Bone marrow (tissue), 2 donors: Measurements from ENCODE around the gene TTC7B.

Source experiments
- DNase-seq, 2 donors: peaks; one replicate each; lab custom pipeline; 2025; lab: John Stamatoyannopoulos, UW

The TTC7B gene

DNA sequence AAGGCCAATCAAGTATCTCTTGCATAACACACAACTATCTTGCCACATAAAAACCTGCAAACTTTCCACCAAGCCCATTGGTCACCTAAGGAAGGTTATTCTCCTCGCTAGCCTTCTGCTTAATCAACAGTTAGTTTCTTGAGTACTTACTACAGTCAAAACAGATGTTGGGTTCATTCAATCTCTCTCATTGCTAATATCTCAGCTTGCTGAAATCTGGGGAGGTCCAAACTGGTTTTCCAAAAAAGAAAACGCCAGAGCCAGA, 74.6 kb downstream of the TTC7B start:
- no peak for DNase-seq

DNA sequence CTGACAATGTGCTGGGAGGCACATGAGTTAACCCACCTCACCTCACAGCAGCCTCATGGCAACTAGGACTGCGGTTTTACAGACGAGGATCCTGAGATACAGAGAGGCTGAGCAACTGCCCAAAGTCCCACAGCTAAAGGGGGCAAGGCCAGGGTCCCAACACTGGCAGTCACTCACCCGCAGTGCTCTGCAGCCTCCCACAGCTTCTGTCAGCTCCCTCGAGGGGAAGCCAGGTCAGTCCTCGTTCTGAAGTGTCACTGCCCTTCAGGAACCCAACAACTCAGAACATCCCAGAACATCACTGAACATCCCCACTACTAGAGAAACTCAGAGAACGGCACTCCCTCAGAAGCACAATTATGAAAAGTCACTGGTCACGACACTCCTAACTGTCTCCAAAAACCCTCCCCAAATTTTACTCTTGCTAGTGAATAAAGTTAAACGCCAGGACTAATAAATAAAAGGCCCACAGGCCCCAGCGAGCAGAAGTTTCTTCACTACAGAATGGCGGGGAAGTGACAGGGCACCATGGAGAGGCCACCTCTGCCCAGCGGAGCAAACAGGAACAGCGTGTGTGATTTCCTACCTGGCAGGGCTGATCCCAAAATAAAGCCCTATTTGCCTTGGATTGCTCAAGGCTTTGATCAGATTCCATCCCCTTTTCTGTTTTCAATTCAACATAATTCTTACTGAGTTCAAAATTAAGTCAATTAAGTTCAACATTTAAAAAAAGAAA, 75.1 kb downstream of the TTC7B start:
- no peak for DNase-seq

DNA sequence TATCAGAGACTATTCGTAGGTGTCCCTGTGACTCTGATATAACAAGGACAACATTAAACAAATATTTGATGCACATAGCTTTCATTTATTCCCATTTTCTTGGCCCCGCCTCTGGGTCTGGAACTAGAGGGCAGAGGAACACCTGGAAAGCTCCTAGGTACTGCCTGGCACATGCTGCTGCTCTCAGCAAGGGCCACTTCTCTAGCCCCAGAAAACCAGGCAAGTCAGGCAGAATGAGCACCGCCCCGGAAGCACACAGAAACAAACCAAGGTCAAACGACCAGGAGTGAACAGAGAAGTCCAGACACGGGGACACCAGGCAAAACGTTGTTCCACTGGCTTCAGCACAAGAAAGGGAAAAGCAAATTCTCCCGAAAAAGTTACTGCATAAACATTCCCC, 76.1 kb downstream of the TTC7B start:
- no peak for DNase-seq

DNA sequence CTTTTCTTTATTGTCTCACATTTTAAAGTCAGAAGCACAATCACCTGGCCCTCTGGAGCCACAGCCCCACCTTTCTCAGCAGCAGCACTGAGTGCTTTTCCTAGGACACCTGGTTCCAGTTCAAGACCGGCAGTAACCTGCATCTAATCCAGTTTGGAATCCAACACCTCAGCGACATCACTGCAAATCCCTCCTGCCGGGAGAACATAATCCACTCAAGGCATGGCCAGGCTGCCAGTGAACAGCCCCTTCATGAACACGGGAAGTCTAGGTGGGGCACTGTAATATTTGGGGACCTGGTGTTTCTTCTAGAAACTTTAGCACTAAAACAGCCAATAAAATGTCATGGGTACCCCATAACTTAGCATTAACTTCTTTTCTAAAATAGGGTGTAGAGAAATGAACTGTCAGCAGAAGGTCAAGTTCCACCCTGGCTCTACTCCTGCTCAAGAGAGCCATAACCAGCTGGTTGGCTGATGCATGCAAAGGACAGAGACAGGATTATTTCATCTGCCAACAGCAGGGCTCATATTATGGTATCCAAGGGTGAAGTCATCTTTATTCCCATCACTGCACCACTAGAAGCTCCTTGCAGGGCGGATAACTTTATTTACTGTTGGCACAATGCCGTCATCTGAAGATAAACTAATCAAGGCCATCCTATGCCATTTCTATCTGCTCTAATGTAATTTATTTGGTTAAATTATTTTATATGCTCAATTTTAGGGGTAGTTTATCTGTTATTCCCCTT, 76.7 kb downstream of the TTC7B start:
- no peak for DNase-seq

DNA sequence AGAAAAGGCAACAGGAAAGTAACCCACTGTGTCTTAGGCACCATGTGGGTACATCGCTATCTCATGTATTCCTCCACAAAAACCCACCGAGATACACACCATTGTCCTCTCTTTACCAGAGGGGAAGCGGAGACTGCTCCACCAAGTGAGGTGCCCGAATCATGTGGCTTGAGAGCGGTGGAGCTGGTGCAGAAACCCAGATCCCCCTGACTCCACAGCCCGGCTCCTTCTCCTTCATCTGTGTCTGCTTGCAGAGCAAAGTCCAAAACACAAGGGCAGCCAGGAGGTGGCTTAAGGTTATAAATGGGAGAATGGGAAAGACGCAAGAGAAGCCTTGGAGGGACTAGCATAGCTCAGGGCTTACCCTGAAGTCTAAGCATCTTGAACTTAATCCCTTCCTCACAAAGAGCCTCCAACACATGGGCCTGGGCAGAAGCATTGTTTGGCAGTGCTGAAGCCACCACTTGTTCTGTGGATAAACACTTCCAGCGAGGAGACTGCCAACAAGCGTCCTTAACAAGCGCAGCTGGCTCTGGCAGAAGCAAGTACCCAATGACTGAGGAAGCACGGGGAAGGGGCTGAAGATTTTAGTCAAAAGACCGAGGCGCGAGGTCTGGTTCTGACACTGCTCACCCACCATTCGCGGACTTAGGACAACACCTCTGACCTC, 83.0 kb downstream of the TTC7B start:
- DNase-seq: no peak

DNA sequence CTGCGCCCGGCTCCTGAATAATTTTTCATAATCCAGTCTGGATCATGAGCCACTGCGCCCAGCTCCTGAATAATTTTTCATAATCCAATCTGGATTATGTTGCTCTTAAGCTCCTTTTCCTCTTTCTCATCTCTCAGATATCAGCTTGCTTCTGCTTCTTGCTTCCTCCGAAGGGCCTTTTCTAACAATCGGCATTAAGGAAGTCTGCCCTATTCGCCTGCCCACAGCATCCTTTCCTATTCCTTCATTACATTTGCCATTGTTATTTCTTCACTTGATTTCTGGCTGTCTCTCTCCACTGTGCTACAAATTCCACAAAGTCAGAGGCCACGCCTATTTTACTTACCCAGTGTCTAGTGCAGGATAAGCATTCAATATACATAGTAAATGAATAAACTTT, 83.5 kb downstream of the TTC7B start:
- no peak for DNase-seq

DNA sequence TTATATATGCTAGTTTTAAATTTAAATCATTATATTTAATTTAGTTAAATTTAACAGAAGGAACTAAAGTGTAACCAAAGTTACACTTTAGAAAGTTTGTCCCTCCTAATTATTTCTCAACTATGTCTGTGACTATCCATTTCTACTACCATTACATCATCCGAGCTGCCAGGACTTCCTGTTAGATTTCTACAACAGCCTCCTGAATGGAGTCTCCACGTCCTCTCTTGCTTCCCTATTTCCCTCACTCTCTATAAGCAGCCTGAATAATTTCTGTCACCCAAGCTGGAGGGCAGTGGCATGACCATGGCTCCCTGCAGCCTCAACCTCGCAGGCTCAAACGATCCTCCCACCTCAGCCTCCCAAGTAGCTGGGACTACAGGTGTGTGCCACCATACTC, 84.1 kb downstream of the TTC7B start:
- peak in 1 of 2 donors; percentile 2 for DNase-seq

DNA sequence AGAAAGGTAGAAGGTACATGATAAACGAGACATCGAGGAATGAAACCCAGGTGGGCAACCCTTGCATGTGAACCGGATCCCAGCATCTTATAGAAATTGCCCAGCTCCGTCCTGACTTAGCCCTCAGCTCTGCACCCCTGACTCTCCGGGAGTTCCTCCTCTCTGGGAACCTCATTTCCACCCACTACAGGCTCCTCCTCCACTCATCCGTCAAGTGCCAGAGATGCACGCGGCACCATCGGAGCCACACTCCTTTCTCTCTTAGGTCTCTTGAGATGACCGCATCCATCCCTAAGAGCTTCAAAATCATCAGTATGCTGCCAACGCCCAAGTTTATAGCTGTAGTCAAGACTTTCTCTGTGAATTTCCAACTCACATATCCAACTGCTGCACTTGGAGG, 84.7 kb downstream of the TTC7B start:
- no peak for DNase-seq

DNA sequence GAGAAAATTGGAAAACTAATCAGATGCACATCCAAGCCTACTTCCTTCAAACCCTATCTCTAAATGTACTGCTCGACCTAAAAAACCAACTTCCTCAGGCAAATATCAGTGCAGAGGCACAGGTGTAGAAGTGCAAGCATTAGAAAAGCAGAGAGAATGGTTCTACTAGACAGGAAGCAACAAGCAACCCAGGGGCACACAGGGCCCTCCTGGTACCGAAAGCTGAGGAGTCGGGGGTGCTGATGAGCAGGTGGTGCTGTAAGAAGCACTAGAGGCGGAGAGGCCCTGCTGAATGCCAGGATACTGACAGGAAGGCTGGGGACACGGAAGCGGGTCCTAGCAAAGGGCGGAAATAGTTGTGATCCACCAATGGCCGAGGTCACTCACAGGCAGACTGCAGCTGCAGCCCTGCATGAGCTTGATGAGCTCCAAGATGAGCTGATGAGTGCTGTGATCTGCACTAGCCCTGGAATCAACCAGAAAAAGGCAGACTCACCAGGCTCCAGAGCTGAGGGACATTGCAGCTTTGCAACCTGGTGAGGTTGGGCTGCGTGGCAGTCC, 85.9 kb downstream of the TTC7B start:
- DNase-seq: no peak

DNA sequence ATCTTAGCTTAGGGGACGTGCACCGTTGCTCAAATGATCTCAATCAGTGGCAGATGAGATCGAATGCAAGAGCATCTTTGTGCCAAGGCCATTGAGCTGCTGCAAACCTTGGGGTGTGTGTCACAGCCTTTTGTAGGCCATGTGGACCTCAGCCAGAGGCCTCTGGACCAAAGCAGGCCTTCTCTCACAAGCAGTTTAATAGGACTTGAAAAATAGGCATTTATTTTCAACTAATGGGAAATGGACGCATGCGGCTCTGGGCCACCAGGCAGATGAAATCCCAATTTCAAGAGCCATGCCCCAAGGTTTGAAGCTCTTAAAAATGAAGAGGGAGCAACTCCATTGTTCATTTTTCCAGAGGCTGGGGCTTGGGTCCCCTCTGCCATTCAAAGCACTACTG, 87.3 kb downstream of the TTC7B start:
- DNase-seq: no peak

DNA sequence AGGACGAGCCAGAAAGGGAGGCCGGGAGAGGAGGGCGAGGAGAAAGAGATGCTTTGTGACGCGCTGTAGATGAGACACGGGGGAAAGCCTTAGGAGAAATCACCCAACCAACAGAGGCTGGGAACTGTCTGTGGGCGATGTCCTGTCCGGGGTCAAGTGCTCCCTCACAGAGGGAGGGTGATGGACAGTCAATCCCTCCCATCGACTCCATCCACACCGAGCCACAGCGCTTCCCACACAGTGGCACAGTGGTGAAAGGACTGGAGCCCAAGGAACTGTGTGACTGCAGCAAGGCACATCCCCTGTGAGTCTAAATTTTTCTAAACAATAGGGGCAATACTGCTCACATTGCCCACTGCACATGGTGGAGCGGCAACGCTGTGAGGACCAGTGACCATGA, 89.1 kb downstream of the TTC7B start:
- no peak for DNase-seq

DNA sequence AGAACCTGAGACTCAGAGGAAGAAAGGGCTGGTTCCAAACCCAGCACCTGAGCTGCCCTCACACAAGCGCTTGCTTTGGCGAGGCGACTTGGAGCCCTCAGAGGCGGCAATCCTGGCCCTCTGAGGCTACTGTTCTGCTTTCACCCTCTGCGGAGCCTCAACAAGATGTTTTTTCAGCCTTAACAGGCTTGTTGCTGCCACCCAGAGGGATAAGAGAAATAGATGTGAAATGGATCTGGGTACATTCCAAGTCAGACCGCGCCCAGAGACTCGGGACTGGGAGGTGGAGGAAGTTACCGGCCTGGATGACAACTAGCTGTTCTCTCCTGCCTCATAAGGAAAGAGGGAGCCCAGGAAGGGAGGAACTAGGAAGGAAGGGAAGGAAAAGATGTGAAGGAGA, 89.6 kb downstream of the TTC7B start:
- DNase-seq: no peak

DNA sequence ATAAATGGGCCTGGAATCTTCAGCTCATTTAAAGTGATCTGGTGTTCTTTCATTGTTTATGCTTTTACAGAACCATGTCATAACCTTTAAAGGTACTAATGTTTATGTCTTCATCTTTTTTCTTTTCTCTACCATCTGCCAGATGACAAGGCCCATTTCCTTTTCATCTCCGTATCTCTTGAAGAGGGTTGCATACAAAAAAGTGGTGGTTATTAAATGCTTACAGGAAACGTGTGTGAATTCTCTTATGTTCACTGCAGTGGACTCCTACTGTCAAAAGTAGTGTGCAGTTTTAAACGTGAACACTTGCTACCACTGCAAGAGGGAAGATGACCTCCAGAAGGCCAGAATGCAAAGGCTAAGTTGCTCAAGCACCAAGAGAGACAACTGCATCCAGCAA, 91.4 kb downstream of the TTC7B start:
- no peak for DNase-seq

DNA sequence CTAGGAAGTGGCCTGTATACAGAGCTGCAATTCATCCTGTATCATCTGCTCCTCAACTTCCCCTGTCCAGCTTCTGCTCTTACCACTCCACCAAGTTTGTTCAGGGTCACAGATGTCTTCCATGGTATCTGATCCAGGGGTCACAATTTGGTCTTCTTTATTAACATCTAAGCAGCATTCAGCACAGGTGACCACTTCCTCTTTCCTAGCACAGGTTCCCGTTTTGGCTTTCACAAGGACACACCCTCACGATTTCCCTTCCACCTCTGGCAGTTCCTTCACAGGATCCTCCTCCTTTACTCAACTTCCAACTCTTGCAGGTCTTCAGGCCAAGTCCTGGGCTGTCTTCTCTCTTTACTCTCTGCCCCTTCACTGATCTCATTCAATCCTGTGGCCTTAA, 93.6 kb downstream of the TTC7B start:
- no peak for DNase-seq

DNA sequence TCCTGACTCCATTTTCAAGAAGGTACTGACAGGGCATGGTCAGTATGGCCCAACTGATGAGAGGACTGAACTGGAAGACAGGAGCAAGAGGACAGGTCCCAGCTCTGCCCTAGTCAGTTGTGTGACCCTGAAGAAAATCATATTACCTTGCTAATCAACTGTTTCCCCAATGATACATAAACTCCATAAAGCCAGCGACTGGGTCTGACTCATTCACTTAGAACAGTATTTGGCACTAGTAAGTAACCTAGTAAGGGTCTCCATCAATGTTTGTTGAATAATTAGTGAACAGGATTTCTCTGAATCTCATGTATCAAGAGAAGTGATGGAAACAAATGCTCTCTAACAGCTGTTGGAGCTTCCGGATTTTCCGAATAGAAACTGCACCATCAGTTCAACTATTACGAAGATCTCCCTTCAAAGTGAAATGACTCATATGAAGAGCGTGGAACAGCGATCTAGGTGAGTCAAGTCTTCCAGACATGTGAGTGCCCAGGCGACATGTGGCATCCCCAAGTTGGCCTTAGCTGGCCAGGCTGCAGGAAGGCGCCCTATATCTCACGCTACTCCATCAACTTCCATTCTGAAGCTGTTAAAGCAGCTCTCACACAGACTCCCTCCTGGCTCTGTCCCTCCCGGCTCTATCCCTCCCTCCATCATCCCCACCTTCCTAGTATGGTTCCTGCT, 94.5 kb downstream of the TTC7B start:
- DNase-seq: no peak

DNA sequence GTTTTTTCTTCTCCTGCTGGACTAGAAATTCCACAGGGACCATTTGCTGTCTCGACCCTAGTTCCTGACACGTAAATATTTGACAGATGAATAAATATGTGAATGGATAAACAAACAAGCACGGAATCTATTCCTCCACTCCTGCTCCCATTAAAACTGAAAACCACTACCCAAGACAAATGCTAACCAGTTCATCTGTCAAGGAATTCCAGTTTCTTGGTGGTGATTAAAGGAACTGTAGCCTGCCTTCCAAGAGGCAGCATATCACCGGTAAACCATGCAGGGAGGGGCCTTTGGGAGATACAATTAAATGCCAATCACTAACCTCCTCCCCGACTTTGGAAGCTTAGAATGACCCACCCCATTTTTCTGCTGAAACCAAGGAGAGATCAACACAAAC, 95.4 kb downstream of the TTC7B start:
- no peak for DNase-seq

DNA sequence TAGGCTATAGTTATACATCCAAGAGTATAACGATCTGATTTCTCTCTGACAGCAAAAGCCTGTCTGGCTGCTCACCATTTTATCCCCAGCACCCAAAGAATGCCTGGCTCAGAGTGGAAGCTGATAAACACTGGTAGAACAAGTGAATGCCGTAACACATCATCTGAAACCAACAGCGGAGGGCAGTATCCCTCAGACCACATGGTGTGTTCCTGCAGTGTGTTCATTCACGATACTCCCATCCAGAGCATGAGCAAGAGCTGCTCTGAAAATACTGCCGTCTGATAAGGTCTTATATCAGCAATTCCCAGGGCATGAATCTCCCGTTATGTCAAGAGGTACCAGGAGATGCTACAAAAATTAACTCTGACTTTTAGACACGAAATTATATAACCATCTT, 95.9 kb downstream of the TTC7B start:
- no peak for DNase-seq

DNA sequence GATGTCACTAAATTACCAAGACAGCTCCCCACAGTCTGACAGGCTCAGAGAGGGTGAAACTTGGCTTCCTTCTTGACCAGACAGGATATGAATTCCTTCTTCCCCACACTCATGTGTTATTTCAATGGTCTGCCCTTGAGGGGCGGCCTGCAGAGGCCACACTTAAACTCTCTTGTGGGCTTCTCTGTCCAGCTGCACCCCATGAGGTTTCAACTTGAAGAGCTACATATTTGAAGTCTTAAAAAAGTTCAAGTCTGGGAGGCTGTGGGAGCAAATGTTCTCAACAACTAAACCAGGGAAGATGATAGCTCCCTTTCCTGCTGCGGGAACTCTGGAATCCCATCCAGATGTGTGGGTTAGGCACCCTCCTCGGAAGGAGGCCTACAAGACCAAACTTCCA, 98.3 kb downstream of the TTC7B start:
- no peak for DNase-seq

DNA sequence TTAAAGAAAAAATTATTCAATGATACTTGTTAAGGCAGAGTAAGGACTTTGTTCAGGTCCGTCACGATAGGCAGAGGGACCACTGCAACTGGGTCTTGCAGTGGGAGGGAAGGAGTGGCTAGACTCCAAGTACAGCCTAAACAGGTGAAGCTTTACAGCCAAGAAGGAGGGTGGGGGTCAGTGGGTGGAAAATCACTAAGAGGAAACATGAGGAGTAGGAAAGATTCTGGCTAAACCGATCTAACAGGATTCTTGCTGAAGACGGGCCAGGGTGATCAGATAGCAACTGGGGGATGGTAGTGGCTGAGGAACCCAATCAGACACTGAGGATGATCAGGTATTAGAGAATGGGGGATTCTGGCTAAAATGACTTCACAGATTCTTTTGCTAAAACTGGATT, 100.2 kb downstream of the TTC7B start:
- DNase-seq: no peak

DNA sequence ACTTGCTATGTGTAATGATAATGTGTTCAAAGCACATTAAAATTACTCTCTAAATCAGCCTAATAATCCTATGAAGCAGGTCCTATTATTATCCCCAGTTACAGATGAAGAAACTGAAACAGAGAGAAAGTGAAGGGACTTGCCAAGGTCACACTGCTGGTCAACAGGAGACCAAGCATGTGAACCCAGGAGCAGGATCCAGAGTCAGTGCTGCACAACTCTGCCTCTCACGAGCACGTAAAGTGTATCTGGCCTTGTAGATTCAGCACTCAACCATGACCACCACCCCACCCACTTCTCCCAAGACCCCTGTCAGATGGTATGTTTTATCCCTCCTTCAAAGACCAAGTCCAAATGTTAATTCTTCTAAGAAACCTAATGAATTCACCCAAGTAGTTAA, 100.7 kb downstream of the TTC7B start:
- no peak for DNase-seq

DNA sequence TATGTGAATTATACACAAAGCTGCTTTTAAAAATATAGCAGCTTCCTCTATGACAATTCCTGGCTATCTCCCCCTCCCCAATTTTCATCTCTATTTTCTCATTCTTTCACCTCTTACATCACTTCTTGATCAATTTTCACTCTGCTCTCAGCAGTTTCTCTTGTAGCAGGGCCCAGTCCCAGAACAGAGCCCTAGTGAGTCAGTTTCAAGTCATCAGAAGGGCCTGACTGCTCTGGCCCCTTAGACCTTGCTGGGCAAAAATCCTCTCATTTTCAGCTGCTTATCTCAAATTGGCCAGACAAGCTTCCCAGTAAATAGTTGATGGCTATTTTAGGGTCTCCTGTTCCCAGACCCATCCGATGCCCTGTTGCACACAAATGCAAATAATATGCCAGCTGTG, 101.4 kb downstream of the TTC7B start:
- DNase-seq: no peak

DNA sequence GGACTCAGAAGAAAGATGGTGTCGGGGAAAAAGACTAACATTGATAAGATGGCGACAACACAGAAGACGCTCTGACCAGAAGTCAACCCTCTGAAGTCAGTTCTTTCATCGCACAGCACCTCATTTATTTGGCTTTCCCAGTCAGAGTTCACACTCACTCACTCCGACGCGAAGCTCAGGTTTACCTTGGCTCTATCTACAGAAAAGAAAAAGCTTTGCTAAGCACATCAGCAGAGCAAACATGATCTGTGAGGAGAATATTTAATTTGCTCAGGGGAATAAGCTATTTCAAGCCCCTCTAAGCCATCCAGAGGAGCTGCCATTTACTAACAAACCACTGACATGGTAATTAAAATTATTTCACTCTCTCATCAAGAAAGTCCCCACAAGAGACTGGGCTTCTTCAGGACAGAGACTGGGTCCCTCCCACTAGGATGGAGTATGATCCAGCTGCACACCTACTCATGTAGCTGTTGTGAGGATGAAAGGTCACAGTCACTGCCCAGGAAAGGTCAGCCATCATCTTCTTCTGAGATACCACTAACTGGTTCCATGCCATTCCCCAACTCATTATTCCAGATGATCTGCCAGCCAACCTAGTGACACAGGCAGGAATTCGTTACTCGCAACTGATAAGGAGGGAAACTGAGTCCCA, 111.4 kb downstream of the TTC7B start:
- DNase-seq: no peak
